Skin of body (tissue), 2 donors: ENCODE data around the gene HOXA5. TPM values are rescaled to one million over a fixed set of nuclear protein-coding genes. Genes with fewer than 3 reads are reported as not detected.

ENCODE experiments used
- DNase-seq: peaks from one replicate; lab custom pipeline; 2025; lab: John Stamatoyannopoulos, UW
- total RNA-seq: library from RNA; depleted of rRNA; stranded (reverse); fragments of >200 nt; gene quantifications from one replicate; pipeline ENCODE4 v1.2.3, GENCODE V29; 2014

The HOXA5 gene
- total RNA-seq, 1 donor from 2014 or later, result 4.7 TPM

GRCh38 chr7:27122077-27122910, 21.2 kb downstream of the HOXA5 start:
- DNase-seq, result no peak

- DNase-seq, result no peak
Observed at GRCh38 chr7:27121684-27122076, 21.8 kb downstream of the HOXA5 start.

GRCh38 chr7:27119412-27119911, 24.0 kb downstream of the HOXA5 start:
- DNase-seq, result no peak

- DNase-seq, result no peak
Observed at GRCh38 chr7:27118580-27118979, 24.9 kb downstream of the HOXA5 start.

- no peak for DNase-seq
Observed at GRCh38 chr7:27117887-27118491, 25.5 kb downstream of the HOXA5 start.

GRCh38 chr7:27116962-27117886, 26.3 kb downstream of the HOXA5 start:
- no peak for DNase-seq

GRCh38 chr7:27116031-27116961, 27.2 kb downstream of the HOXA5 start:
- no peak for DNase-seq

GRCh38 chr7:27115221-27116026, 28.1 kb downstream of the HOXA5 start:
- no peak for DNase-seq

- no peak for DNase-seq
Observed at GRCh38 chr7:27114881-27115220, 28.6 kb downstream of the HOXA5 start.

GRCh38 chr7:27113991-27114769, 29.3 kb downstream of the HOXA5 start:
- DNase-seq, result no peak

- DNase-seq, result no peak
Observed at GRCh38 chr7:27112955-27113949, 30.2 kb downstream of the HOXA5 start.

- no peak for DNase-seq
Observed at GRCh38 chr7:27112361-27112760, 31.1 kb downstream of the HOXA5 start.

GRCh38 chr7:27111751-27112277, 31.7 kb downstream of the HOXA5 start:
- DNase-seq, result no peak

- no peak for DNase-seq
Observed at GRCh38 chr7:27111042-27111750, 32.3 kb downstream of the HOXA5 start.

- no peak for DNase-seq
Observed at GRCh38 chr7:27110186-27111031, 33.1 kb downstream of the HOXA5 start.
